Coronary artery (tissue), 2 donors: ENCODE results near the gene CAPN15.

Experiments used
- DNase-seq: peaks from one replicate; pipeline ENCODE4 v3.0.0-alpha.2; 2017; ENCODE audit warnings: low spot score
- H3K27ac ChIP-seq, 2 donors: fragments of 200-600 bp; sonication (generic); one replicate each; pipeline ENCODE4 v1.5.1; 2016 to 2019
- H3K4me3 ChIP-seq: fragments of 200-600 bp; sonication (generic); 2 replicates; pipeline ENCODE4 v1.5.1; 2016; ENCODE audit warnings: mild to moderate bottlenecking, moderate library complexity
- TF ChIP-seq, protein P1 (sequence below): fragments of 200-600 bp; sonication (generic); IDR thresholded peaks from one replicate; pipeline ENCODE4 v1.5.1; 2019; ENCODE audit warnings: antibody characterized with exemption

Gene CAPN15

DNA sequence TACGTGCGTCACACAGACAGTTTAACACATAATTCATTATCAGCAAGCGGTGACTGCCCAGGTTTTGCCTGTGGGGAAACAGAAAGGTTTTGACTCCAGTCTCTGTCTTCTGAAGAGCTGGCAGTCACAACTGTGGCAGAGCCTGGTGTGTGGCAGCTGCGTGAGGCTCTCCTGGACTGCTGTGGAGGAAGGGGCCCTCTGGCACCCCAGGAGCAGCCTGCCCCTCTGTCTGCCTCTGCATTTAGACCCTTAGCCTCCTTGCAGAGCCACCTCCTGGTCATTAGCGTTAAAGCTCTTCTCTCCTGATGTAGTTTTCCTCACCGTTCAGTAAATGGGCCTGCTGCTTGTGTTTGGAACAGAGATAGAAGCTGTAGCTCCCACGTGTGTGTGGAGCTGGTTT is 73.3 kb downstream of the CAPN15 start:
- DNase-seq = no peak
- Histone ChIP-seq H3K4me3 (no peak overlapping the region), H3K27ac (no peak overlapping the region)
- TF ChIP-seq, protein P1, sequence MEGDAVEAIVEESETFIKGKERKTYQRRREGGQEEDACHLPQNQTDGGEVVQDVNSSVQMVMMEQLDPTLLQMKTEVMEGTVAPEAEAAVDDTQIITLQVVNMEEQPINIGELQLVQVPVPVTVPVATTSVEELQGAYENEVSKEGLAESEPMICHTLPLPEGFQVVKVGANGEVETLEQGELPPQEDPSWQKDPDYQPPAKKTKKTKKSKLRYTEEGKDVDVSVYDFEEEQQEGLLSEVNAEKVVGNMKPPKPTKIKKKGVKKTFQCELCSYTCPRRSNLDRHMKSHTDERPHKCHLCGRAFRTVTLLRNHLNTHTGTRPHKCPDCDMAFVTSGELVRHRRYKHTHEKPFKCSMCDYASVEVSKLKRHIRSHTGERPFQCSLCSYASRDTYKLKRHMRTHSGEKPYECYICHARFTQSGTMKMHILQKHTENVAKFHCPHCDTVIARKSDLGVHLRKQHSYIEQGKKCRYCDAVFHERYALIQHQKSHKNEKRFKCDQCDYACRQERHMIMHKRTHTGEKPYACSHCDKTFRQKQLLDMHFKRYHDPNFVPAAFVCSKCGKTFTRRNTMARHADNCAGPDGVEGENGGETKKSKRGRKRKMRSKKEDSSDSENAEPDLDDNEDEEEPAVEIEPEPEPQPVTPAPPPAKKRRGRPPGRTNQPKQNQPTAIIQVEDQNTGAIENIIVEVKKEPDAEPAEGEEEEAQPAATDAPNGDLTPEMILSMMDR = no peak

DNA sequence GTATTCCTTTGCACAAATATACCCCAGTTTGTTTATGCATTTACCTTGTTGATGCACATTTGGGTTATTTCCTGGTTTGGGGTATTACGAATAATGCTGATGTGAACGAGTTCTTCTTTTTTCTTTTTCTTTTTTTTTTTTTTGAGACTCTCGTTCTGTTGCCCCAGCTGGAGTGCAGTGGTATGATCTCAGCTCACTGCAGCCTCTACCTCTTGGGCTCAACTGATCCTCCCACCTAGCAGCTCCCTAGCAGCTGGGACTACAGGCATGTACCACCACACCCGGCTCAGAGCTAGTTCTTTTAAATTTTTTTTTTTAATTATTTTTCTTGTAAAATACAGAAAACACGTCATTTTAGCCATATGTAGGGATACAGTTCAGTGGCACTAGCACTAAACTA is 76.4 kb downstream of the CAPN15 start:
- no peak for DNase-seq
- TF ChIP-seq, protein P1 = no peak
- Histone ChIP-seq H3K4me3 (no peak overlapping the region), H3K27ac (no peak overlapping the region)
